HG03432 (cell line): ENCODE data around the gene CAMTA2.
"Not testable (repeated sequence)": the region's sequence is repeated elsewhere in the genome, so short reads cannot be mapped to it uniquely, and the experiment has no call there.

Experiments
- ATAC-seq: cut with Tn5 transposase; IDR thresholded peaks from one replicate; pipeline ENCODE4 v1.9.1; 2021; ENCODE audit warnings: mild to moderate bottlenecking, moderate library complexity; ENCODE audit not compliant: unreplicated experiment

The CAMTA2 gene

DNA sequence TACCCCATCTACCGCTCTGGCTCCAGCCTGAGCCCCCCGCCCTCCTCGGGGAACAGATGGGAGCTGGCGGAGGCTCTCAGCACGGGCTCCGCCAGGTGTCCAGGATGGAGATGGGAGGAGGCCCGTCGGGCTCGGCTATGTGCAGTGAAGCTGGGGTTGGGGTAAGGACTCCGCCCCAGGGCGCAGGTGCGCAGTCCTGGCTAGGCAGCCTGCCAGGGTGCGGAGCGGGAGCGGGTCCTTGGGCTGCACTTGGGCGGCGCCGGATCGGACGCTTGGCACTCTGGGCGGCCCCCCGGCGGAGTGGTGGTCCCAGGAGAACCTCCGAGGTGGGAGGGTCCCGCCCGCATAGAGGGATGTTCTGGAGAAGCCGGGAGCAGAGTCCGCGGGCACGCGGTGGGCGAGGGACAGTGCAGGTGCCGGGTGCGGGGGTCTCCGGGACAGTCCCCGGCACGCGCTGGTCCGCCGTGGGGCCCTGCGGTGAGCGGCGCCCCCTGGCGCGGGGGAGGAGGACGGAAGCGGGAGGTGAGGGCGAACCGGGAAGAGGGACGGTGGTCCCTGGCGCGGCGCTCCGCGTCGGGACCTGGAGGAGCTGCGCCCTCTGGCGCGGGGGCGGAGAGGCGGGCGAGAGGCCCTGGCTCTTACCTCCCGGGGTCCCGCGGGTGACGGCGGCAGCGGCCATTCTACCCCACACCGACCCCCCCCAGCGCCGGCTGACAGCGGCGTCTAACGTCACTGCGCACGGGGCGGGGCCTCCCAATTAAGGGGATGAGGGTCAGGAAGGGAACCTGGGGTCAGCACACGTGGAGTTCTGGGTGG lies at the start of gene CAMTA2:
TSS of gene CAMTA2 (minus strand) at position 725 of the 816 bp plus-strand sequence. CDS start 1,453 bp downstream, outside the sequence.
- ATAC-seq: peak; percentile 73

- no peak for ATAC-seq
Measured at GRCh38 chr17:5035315-5035714, 47.8 kb upstream of the CAMTA2 start, which contains the start of gene SLC52A1. TSS of gene SLC52A1 (minus strand) at chr17:5035426. CDS start at chr17:5034606, 820 bp downstream.

DNA sequence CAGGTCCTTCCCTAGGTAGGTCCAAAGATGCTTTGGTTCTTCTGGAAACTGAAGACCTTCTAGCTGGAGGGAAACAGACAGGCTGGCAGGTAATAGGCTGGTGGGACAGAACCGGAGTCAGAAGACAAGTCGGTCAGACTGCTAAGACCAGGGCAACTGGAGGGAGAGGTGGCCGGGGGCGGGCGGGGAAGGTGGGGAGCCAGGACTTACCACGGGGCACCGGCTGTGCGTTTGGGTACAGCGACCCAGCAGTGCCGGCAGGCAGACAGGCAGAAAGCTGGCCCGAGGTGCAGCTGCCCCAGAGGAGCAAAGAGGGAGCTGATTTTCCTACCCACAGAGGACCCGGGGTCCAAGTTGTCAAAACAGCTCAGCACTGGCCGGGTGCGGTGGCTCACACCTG lies 47.2 kb upstream of the CAMTA2 start:
- no peak for ATAC-seq

GRCh38 chr17:5034063-5034462 lies 46.6 kb upstream of the CAMTA2 start:
- ATAC-seq: no peak

GRCh38 chr17:5033352-5034015 lies 46.0 kb upstream of the CAMTA2 start:
- no peak for ATAC-seq

DNA sequence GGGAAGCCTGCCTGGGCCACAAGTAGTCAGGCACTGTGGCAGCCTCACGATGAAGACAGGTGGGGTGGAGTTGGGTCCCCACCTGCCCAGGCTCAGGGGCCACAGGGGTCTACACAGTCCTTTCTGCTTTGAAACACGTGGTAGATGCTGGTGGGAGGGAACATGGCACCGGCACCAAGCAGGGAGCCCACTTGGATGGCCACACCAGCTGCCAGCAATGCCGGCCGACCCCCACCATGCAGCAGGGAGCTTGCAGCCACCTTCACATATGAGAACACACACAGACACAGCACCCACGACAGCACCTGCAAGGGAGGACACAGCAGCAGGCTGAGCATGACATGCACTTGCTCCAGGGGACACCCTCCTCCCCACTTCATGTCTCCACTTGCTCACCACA lies 45.4 kb upstream of the CAMTA2 start:
- no peak for ATAC-seq

- ATAC-seq: peak; percentile 70
Measured at GRCh38 chr17:5031365-5032082, 44.0 kb upstream of the CAMTA2 start.

- not testable (repeated sequence) for ATAC-seq
Measured at GRCh38 chr17:5030168-5030567, 42.7 kb upstream of the CAMTA2 start.

DNA sequence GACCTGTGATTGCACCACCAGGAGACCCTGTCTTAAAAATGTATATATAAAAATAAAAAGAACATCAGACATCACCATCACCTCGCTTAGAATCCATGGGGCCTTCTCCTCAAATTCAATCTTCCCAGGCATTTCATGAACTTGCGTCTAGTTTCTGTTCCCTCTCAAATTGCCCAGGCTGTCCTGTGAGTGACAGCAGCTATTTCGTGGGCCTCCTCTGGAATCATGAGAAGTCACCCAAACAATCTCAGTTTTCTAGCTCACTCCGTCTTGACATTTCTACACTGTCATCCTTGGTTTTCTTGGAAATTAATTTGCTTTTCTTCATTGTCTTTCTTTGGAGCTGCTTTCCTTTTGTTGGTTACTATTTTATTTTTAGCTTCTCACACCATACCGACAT lies 40.4 kb upstream of the CAMTA2 start:
- no peak for ATAC-seq

DNA sequence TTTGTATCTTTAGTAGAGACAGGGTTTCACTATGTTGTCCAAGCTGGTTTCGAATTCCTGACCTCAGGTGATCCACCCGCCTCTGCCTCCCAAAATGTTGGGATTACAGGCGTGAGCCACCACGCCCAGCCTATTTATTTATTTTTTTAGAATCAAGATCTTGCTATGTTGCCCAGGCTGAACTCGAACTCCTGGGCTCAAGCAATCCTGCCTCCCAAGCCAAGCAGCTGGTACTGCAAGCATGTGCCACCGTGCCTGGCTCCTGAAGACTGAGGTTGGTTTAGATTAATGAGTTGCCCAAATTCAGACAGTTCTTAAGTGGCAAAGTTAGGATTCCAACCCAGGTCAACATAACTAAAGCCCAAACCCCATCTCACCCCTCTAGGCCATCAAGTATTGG lies 39.8 kb upstream of the CAMTA2 start:
- ATAC-seq: no peak

DNA sequence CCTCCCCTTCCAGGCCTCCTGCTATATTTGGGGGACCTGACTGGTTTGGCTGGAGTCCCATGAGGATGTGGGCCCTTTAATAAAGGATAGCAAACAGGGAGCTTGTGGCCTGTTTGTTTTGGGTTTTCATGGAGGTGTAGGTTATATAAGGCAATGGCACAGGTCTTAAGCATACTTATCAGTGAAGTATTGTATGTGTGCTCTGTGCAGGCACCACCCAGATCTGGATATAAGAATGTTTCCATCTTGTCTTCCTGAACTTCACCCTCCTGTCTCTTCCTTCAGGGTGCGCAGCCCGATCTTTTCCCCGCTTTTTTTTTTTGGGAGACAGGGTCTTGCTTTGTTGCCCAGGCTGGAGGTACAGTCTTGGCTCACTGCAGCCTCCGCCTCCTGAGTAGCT lies 37.1 kb upstream of the CAMTA2 start:
- no peak for ATAC-seq

- no peak for ATAC-seq
Measured at GRCh38 chr17:5023588-5024147, 36.2 kb upstream of the CAMTA2 start.

- no peak for ATAC-seq
Measured at GRCh38 chr17:5022171-5022711, 34.8 kb upstream of the CAMTA2 start.

DNA sequence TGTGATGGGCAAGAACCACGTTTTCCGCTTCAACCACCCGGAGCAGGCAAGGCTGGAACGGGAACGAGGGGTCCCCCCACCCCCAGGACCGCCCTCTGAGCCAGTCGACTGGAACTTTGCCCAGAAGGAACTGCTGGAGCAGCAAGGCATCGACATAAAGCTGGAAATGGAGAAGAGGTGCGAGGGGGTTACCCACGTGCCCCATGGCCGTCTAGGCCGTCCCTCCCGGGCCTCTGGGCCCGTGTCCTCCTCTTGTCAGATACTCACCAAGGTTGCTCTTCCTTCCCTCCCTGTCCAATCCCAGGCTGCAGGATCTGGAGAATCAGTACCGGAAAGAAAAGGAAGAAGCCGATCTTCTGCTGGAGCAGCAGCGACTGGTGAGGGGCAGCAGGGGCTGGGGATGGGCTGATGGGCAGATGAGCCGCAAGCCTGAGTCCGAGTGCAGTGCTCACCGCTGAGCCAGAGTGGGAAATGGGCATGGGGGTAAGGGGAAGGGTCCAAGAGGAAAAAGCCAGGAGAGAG lies 33.1 kb upstream of the CAMTA2 start:
- no peak for ATAC-seq

DNA sequence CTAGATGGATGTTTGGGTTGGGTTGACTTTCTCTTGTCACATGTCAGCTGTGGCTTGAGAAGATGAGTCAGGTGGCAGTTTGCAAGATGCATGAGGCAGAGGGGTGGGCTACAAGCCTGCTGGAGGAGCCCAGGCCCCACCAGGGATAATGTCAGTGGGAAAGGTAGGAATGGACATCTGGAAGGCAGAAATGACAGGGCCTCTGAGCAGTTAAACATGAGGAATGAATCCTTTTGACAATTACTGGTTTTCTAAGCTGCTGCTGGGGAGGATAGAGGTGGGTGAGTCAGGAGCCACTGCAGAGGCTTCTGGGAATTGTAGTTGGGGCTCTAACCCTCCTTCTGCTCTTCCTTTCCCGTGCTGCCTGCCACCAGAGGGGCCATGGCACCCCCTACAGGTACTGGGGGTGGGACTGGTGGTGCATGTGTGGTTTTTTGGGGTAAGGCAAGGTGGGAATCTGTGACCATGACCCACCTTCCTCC lies 32.0 kb upstream of the CAMTA2 start:
- no peak for ATAC-seq

GRCh38 chr17:5014357-5014756 lies 26.9 kb upstream of the CAMTA2 start:
- no peak for ATAC-seq

- no peak for ATAC-seq
Measured at GRCh38 chr17:5011928-5012327, 24.5 kb upstream of the CAMTA2 start.

DNA sequence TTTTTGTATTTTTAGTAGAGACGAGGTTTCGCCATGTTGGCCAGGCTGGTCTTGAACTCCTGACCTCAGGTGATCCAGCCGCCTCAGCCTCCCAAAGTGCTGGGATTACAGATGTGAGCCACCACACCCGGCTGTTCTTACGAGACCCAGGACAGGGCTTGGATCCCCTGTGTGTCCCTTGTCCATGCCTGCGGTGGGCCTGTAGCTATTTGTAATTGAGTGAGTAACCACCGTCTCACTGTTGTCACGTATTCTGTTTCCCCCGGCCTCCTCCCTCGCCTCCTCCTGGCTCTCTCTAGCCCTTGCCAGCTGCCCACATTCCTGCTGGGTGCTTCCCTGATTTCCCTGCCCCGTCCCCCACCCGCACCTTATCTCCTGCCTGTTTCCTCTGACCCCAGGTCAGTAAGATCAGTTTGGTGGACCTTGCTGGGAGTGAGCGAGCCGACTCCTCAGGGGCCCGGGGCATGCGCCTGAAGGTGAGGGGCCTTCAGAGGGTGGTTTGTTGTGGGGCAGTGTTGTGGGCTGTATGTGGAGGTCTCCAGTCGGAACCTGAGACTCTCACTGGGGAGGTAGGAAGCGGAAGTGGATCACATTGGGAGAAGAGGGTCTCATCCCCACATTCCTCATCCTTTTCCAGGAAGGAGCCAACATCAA lies 15.9 kb upstream of the CAMTA2 start:
- ATAC-seq: no peak

GRCh38 chr17:5002121-5002788 lies 14.8 kb upstream of the CAMTA2 start:
- ATAC-seq: no peak

DNA sequence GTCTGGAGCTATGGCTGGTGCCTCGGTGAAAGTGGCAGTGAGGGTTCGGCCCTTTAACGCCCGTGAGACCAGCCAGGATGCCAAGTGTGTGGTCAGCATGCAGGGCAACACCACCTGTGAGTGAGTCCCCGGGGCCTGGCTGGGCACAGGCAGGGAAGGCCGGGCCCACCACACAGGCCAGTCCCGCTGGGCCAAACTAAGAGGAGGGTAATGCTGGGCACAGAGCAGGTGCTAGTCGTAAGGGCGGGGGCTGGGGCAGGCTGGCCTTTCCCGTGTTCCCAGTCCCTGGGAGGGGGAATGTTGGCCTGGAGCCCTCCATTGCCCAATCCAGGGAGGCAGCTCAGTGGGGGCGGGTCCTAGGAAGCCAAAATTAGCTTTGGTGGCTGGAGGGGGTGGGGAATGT lies 12.8 kb upstream of the CAMTA2 start:
- ATAC-seq: no peak
